Psoas muscle (tissue), 8 donors: ENCODE data around the gene METTL4. TPM values are rescaled to one million over a fixed set of nuclear protein-coding genes. Genes with fewer than 3 reads are reported as not detected.
"Not testable (repeated sequence)": the region's sequence is repeated elsewhere in the genome, so short reads cannot be mapped to it uniquely, and the experiment has no call there.

Experiments
- ATAC-seq, 4 donors: fragments of 200-7000 bp; cut with Tn5 transposase; one replicate each; pipeline ENCODE4 v1.9.1; 2020; ENCODE audit warnings: moderate library complexity in 3 of 4, mild to moderate bottlenecking in 2 of 4
- DNase-seq, 2 donors: peaks; one replicate each; pipeline ENCODE4 v3.0.0-alpha.2; 2020
- H3K27ac ChIP-seq: fragments of 200-600 bp; one replicate; pipeline ENCODE4 v1.8.0; 2022
- H3K27me3 ChIP-seq, 3 donors: fragments of 200-600 bp in 1 of 3; one replicate each; pipeline versions ENCODE4 v1.6.1 to v1.8.0; 2013 to 2022; ENCODE audit warnings: low read length in 2 of 3, mild to moderate bottlenecking in 2 of 3, moderate library complexity in 1 of 3; ENCODE audit not compliant: insufficient read depth in 3 of 3
- H3K36me3 ChIP-seq, 2 donors: fragments of 200-600 bp in 1 of 2; one replicate each; pipeline versions ENCODE4 v1.6.1 to v1.8.0; 2013 to 2022; ENCODE audit warnings: low read depth in 1 of 2, mild to moderate bottlenecking in 1 of 2, moderate library complexity in 1 of 2; ENCODE audit not compliant: insufficient read depth in 1 of 2
- H3K4me1 ChIP-seq: fragments of 200-600 bp; one replicate; pipeline ENCODE4 v1.8.0; 2022
- H3K4me3 ChIP-seq: fragments of 200-600 bp; one replicate; pipeline ENCODE4 v1.8.0; 2022; ENCODE audit warnings: mild to moderate bottlenecking
- H3K9me3 ChIP-seq: fragments of 200-600 bp; one replicate; pipeline ENCODE4 v1.8.0; 2022
- CTCF ChIP-seq: fragments of 200-600 bp; IDR thresholded peaks from one replicate; pipeline ENCODE4 v1.8.0; 2022; ENCODE audit warnings: antibody characterized with exemption
- WGBS, 3 donors: extraction: QIAGEN DNeasy Blood & Tissue Kit; methylation state at CpG; one replicate each; pipeline versions ENCODE4 v1.1.6 to v1.1.7; 2013; 5-methylcytosine and 5-hydroxymethylcytosine counted together
- intact Hi-C, 2 donors: fragments of 100-400 bp; cut with DNase I; formaldehyde crosslinking; loops; one replicate each; pipeline versions ENCODE4 v1.11.0 to v1.14.2; 2022
- polyA plus RNA-seq, 3 donors: library from polyadenylated mRNA; stranded (reverse); fragments of 200-250 nt; gene quantifications; one replicate each; pipeline ENCODE4 v1.2.3, GENCODE V29; 2013
- total RNA-seq, 4 donors: library from RNA; stranded (reverse); fragmentation: NEBNext Ultra II Directional in 2 of 4; extraction: Animal tissue kit (Norgen Biotek cat#: 25700) in 2 of 4; gene quantifications; one replicate each; pipeline versions ENCODE4 v1.2.1 to v1.2.4, GENCODE V29; 2021 to 2023
- donor health status: healthy with polysubstance abuse.
- donor health status: DM: no; HTN: no; CAD: no; lungs with moderate emphysema.
- donor health status: Bipolar disorder and iron deficiency.
- donor health status: healthy.
- donor health status: DM: yes; HTN: yes; CAD: no.
- donor health status: DM: no; HTN: no; CAD: no.
- donor health status: DM: no; HTN: no; CAD: no.
- donor health status: DM: yes; HTN: yes; CAD: no.

METTL4 gene
- total and polyA plus RNA-seq, 7 donors, result 2.7 to 5.0 (median 3.9) TPM

DNA sequence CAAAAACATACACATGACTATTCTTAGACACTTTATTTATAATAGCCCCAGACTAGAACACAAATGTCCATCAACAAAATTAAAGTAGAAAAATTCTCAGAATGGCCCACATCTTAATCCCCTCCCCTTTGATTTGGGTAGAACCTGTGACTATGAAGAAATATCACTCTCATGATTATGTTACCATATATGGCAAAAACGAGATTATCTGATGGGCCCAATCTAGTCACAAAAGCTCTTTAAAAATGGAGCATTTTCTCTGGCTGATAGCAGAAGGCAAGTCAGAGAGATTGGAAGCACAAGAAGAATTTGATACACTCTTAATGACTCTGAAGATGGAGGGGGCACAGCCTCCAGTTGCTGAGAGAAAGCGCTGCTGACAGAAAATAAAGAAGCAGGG lies 39.6 kb downstream of the METTL4 start:
- Histone ChIP-seq H3K4me1 (no peaks in the 10 kb centered on the region), H3K27me3 (no peaks in the 10 kb centered on the region), H3K9me3 (no peaks in the 10 kb centered on the region), H3K27ac (no peak overlapping the region), H3K36me3 (peaks cover 0 to 14% of the 10 kb centered on the region in 2 donors), H3K4me3 (no peak overlapping the region)
- 93 to 96% (median 94%) methylated on average over 2 of the region's 2 CpGs for WGBS, 3 donors
- intact Hi-C loops, result no loop called here
- TF ChIP-seq CTCF, result no peak
- no peak for ATAC-seq
- DNase-seq, result no peak

DNA sequence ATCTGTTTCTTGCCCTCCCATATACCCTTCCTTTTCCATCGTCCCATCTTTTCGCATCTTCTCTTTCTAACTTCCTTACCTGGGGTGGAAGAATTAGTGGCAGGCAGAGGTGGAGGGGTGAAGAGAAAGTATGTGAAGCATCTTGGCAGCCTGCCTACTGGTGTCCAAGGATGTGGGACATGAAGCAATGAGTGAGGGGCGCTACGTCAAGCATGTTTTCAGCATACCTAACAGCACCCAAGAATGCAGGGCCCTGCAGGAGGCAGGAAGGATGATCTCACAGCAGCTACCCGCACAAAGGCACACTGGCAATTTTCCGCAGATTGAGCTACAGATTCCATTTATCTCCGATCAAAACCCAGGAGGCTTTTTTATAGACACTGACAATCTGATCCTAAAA lies 42.2 kb downstream of the METTL4 start:
- WGBS, 3 donors, result 77 to 82% (median 77%) methylated on average over 7 of the region's 7 CpGs
- Histone ChIP-seq H3K4me3 (no peak overlapping the region), H3K27ac (no peak overlapping the region), H3K9me3 (no peaks in the 10 kb centered on the region), H3K4me1 (no peaks in the 10 kb centered on the region), H3K36me3 (peaks cover 0 to 1% of the 10 kb centered on the region in 2 donors), H3K27me3 (no peaks in the 10 kb centered on the region)
- ATAC-seq (no peak), DNase-seq (no peak)
- intact Hi-C loops, result no loop called here
- no peak for TF ChIP-seq CTCF

- no peak overlapping the region for H3K4me3 ChIP-seq
- WGBS, 3 donors, result 45 to 68% (median 63%) methylated on average over 2 of the region's 2 CpGs
- ATAC-seq (no peak), DNase-seq (no peak)
- no peaks in the 10 kb centered on the region for H3K36me3 ChIP-seq
- no peaks in the 10 kb centered on the region for H3K27me3 ChIP-seq
- intact Hi-C loops, result no loop called here
- H3K4me1 ChIP-seq, result no peaks in the 10 kb centered on the region
- TF ChIP-seq CTCF, result no peak
- no peaks in the 10 kb centered on the region for H3K9me3 ChIP-seq
- H3K27ac ChIP-seq, result no peak overlapping the region
Observed at GRCh38 chr18:2526329-2526728, 45.0 kb downstream of the METTL4 start.

- not testable (repeated sequence) for H3K4me1 ChIP-seq, H3K36me3 ChIP-seq
Observed at GRCh38 chr18:2524794-2525198, 46.5 kb downstream of the METTL4 start.

DNA sequence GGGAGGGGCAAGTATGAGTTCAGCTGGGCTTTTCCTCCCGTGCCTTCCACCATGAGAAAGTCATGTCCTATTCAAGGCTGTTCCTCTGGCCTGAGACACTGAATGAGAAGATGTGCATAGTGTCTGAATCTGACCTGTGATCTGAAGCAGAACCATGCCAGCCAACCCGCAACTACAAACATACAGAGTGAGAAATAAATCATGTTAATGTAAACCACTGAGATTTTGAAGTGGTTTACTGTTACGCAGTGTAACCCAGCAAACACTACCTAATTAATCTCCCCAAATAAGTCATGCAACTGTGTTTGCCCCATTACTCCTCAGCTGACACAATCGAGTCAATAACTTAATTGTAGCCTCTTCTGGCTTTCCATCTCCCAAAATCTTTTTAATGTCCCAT lies 49.2 kb downstream of the METTL4 start:
- no peak overlapping the region for H3K27ac ChIP-seq
- no peaks in the 10 kb centered on the region for H3K4me1 ChIP-seq
- TF ChIP-seq CTCF, result no peak
- DNase-seq (no peak), ATAC-seq (no peak)
- intact Hi-C loops, result no loop called here
- no peaks in the 10 kb centered on the region for H3K27me3 ChIP-seq
- no peak overlapping the region for H3K4me3 ChIP-seq
- no peaks in the 10 kb centered on the region for H3K36me3 ChIP-seq
- H3K9me3 ChIP-seq, result no peaks in the 10 kb centered on the region
- 81 to 88% (median 86%) methylated on average over 4 of the region's 4 CpGs for WGBS, 3 donors

More at GRCh38 chr18:2524794-2525198, 46.5 kb downstream of the METTL4 start:
- H3K27ac ChIP-seq, intact Hi-C loops, H3K27me3 ChIP-seq, ATAC-seq, H3K4me3 ChIP-seq, DNase-seq, H3K9me3 ChIP-seq: not testable (repeated sequence)
- WGBS, 3 donors, result 43 to 63% (median 56%) methylated on average over 2 of the region's 2 CpGs
